Stimulated activated CD8-positive, alpha-beta memory T cell treated with anti-CD3 and anti-CD28 coated beads, Interleukin-15, amount 100 ng/mL, for 1 hour (primary cell): ENCODE measurements around the gene HOMER3.

Experiments used
- DNase-seq: peaks from one replicate; pipeline ENCODE4 v3.0.0-alpha.2; 2020; ENCODE audit warnings: low read depth

HOMER3 gene

DNA sequence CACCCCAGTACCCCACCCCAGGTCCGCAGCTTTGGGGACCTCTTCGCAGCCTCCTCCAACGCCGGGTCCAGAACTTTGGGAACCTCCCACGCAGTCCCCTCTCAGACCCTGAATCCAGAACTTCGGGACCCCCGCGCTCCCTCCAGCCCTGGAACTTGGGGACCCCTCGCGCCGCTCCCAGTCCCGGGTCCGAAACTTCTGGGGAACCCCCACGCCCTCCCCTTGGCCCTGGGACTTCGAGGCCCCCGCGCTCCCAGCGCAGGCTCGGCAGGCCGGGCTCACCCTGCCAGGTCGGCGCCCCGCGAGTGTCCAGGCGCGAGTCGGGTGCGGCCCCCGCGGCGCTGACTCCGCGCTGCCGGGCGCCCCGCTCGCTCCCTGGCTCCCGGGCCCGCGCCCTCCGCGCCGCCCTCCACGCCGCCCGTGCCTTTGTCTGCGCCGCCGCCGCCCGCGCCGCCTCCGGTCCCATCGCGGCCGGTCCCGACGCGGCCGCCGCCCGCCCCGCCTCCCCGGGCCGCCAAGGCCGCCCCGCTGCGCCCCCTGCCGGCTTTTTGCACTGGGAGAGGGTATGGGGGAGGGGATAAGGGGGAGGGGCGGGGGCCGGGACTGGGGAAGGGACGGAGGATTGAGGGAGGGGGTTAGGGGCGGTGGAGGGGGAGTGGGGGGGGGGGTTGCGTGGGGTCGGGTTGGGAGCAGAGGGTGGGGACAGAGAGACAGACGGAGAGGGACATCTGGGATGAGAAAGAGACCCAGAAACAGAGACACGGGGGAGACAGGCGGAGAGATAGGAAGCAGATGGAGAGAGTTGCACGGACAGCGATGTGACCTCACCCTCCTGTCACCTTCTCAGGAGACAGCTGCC, at the start of gene HOMER3:
Gene HOMER3, minus strand, starts transcription at position 449 of the 859 bp plus-strand sequence. CDS start 2,235 bp downstream, outside the sequence.
- DNase-seq: peak; percentile 64

DNA sequence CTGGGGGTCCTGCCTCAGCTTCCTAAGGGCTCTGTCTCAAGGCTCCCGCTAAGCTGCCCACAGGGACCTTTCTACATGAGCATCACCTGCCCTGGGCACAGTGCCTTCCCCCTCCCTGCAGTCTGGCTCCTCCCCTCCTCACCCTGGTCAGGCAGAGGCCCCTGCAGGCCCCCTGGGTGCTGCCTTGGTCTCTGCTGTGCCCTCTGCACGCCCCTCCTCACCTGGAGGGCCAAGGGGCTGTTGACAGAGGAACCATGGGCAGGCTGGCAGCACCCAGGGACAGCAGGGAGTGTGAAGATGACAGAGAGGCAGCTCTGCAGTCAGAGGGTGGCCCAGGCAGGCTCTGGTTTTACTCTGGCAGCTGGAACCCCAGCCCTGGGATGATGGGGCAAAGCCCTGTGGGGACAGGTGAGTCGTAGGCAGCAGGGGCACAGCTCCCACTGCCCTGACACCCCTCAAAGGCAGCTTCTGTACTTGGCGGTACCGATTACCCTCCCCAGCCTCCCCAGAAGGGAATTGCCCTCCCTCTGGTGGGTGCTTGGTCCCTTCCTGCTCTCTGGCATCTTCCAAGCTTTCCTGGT, 49.2 kb upstream of the HOMER3 start:
- DNase-seq: no peak

DNA sequence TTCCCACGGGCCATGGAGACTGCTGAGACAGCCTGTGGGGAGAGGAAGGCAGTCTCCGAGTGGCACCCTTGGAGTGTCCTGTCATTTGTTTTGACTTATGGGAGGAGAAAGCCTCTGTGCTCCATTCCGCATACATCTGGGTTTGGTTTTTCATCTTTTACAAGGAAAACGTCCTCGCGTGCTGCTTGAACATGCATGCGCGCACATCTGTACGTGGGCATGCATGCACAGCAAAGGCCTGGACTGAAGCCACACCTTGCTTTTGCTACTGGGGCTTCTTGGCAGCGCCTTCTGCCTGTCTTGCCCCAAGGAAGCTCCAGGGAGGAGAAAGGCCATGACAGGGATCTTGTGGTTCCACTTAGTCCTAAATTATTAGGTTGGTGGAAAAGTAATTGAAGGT, 48.3 kb upstream of the HOMER3 start:
- no peak for DNase-seq

DNA sequence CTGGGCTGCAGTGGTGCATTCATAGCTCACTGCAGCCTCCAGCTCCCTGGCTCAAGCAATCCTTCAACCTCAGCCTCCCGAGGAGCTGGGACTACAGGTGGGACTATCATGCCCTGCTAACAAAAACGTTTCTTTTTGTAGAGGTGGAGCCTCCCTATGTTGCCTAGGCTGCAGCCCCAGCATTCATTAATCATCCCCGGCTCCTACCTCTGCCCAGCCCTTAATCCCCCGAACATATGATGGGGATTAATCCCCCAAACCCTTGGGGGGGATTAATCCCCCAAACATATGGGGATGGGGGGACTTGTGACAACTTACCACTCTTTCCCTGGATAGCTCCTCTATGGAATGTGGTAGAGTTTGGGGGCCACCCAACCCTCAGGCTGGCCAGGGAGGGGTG, 46.4 kb upstream of the HOMER3 start:
- DNase-seq: no peak

DNA sequence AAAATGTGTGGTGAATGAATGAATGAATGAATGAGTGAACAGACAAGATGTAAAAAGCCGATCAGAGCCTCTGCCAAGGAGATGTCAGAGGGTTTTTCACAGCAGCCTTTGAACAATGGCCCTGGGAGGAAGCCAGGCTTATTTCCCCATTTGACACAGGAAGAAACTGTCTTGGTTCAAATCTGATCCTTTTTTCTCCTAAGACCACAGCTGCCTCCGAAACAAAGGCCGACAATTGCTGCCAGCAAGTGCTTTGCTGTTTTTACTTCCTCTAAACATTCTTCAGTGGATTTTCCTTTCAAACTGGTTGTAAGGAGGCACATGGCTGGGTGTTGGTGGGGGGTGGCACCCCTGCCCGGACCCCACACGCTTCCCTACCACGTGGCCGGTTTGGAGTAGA, 44.2 kb upstream of the HOMER3 start:
- no peak for DNase-seq

DNA sequence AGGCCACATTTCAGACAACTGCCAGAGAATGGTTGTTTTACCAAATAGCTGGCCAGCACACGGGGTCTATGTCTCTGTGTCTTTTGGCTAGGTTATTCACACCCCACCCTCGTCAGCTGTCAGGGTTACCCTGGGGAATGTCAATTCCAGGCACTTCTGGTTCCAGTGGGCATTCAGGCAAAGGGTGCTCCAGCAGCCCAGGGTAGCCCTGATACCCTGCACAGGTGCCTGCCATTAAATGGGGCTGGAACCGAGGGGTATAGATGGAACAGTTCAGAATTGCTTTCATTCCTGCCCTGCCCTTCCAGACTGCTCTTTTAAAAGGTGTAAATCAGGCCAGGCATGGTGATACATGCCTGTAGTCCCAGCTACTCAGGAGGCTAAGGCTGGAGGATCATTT, 43.2 kb upstream of the HOMER3 start:
- DNase-seq: no peak

DNA sequence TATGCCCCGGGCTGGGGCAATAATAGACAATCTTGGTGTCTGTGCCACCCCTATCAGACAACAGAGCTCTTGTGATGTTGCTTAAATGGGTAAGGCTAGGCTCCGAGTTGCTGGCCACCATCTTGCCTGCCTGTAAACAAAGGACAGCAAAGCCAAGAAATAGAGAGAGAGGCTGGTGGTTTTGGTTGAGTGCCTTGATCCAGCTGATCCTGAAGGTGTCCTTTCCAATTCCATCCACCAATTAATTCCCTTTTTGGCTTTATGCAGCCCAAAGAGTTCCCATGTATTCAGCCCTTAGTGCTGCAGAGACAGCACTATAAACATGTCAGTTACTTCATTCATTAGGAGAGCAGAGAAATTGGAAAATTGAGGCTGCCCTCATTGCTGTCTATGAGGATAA, 41.7 kb upstream of the HOMER3 start:
- no peak for DNase-seq

DNA sequence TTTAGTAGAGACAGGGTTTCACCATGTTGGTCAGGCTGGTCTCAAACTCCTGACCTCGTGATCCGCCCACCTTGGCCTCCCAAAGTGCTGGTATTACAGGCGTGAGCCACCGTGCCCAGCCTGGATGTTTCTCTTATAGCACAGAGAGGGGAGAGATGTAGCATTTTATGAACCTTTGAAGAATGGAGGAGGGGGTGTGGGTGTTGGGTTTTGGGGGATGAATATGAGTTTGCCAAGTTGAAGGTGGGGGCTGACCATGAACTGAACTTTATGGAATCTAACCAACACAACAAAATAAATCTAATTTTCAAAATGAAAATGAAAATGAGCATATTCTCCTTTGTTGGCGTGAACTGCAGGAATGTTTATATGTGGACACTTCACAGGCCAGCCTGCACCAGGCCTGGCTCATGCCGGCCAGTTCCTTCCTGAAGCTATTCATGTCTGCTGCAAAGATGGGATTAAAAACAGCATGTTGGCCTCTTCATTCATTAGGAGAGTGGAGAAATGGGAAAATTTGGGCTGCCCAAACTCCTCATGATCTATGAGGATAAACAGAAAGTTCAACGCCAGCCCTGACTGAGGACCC, 39.5 kb upstream of the HOMER3 start:
- no peak for DNase-seq

DNA sequence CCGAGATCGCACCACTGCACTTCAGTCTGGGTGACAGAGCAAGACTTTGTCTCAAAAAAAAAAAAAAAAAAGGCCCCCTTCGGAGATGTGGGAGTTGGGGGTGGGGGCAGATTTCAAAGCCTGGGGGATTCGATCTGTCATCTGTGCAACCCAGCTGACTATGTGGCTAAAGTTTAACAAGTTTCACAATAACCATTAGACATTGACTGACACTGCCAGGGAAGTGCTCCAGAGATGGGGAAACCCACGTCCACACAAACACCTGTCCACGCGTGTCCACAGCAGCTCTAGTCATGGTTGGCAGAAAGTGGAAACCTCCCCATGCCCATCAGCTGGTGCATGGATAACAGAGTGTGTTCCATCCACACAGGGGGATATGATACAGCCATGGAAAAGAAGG, 37.6 kb upstream of the HOMER3 start:
- DNase-seq: no peak

DNA sequence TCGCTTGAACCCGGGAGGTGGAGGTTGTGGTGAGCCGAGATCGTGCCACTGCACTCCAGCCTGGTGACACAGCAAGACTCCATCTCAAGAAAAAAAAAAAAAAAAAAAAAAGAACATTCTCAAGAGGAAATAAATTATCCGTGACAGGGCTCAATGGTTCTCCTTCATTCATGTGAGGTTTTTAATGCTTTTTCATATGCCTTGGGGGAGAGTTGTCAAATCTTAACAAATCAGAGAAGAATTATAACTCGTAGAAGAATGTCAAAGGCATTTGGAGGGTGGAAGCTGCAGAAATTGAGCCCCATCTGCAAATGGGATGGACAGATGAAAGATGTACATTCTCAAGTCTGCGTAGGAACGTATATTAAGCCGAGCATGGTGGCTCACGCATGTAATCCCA, 34.9 kb upstream of the HOMER3 start:
- no peak for DNase-seq

DNA sequence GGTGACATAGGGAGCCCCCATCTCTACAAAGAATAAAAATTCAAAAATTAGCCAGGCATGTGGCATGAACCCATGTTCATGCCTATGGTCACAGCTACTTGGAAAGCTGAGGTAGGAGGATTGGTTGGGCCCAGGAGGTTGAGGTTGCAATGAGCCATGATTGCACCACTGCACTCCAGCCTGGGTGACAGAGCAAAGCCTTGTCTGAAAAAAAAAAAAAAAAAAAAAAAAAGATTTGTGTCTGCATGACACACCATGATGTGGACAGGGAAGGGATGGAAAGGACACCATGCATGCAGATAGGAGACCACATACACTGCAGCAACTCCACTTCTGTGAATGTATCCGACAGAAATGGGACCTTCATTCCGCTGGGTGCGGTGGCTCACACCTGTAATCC, 34.0 kb upstream of the HOMER3 start:
- no peak for DNase-seq

DNA sequence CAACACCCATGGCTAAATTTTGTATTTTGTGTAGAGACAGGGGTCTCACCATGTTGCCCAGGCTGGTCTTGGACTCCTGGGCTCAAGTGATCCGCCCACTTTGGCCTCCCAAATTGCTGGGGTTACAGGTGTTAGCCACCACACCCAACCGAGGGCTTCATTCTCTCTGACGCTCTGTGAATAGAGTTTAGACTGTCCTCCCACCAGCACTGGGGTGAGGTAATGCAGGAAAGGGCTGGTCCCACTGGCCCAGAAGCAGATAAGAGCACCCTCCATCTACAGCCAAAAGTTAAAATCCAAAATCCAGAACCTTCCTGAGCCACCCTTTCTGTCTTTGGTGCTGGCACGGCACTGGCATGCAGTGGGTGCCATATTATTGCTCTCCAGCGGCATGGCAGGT, 31.8 kb upstream of the HOMER3 start:
- DNase-seq: no peak

DNA sequence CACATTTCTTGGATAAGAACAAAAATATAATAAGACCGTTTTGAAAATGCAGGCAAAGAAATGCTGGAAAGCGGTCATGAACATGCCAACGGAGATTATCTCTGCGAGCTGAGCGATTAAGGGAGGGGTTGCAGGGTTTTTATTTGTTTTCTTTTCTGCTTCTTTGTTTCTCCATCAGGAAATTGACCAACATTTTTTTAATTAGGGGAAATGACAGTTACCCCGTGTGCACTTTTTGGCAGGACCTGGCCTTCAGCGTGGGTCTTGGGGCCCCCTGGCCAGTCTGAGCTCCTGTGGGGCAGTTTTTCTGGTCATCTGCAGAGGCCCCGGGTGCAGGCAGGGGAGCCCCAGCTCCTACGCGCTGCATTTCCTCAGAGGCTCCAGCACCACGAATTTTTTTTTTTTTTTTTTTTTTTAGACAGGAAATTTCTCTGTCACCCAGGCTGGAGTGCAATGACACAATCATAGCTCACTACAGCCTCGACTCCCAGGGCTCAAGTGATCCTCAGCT, 31.3 kb upstream of the HOMER3 start:
- no peak for DNase-seq

DNA sequence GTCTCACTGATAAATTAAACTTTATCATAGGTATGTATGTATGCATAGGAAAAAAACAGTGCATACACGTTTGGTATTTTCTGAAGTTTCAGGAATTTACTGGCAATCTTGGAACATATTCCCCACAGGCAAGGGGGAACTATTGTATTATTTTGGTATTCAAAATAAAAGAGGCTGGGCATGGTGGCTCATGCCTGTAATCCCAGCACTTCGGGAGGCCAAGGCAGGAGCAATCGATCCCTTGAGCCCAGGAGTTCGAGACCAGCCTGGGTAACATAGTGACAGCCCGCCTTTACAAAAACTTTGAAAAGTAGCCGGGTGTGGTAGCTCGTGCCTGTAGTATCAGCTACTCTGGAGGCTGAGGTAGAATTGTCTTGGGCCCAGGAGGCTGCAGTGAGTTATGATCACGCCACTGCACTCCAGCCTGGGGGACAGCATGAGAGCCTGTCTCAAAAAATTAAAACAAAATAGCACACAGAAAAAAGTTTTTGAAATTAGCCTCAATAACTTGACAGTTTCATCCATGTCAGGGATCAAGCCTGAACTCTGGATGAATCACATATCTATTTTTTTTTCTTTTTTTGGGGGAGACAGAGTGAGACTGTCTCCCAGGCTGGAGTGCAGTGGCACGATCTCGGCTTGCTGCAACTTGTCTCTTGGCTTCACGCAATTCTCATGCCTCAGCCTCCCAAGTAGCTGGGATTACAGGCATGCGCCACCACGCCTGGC, 29.1 kb upstream of the HOMER3 start:
- no peak for DNase-seq

DNA sequence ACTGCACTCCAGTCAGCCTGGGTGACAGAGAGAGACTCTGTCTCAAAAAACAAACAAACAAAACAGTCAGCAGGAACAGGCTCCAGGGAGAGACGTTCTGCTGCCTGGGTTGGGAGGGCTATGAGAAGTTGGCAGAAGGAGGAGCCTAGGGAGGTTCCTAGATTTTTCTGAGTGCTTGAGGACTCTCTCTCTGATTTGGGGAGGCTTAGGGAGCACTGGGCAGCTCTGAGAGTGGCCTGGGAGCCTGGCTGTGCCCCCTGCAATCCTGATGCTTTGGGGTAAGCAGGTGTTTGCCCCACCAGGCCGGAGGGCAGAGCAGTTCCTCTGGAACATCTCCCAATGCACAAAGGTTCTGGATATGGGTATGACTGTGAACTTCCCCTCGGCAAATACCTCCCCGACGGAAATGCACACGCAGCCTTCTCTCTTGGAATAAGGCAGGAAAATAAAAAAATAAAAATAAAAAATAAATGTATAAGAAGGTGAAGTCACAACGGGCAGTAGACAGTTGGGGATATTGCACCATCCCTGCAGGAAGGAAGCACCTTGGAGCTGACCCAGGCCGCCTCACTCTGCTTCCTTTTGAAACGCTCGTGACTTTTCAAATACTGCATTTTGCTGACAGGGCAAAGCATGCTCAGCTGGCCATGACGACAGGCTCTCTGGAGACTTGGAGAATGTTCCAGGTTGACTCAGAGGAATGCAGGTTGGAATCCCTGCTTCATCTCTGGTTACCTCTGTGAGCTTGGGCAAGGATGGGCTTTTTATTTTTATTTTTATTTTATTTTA, 26.5 kb upstream of the HOMER3 start:
- no peak for DNase-seq

DNA sequence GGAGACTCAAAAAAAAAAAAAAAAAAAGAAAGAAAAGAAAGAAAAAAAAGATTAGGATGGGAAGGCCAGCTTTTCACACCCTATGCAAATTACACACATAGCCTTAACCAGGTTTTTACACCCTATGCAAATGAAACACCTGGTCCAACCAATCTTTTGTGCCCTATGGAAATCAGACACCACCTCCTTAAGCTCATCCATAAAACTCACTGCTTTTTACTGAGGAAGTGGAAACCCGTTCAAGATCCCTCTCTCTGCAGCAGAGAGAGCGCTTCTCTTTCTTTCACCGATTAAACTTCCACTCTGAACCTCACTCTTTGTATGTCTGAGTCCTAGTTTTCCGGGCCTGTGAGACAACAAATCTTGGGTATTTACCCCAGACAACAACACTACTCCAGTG, 25.3 kb upstream of the HOMER3 start:
- DNase-seq: no peak

DNA sequence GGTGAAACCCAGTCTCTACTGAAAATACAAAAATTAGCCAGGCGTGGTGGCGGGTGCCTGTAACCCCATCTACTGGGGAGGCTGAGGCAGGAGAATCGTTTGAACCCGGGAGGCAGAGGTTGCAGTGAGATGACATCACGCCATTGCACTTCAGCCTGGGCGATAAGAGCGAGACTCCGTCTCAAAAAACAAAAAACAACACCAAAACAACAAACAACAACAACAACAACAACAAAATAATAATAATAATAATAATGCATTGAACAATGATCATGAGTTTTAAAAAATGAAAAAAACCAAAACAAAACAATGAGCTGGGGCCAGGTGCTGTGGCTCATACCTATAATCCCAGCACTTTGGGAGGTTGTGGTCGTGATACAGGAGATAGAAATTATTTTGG, 23.1 kb upstream of the HOMER3 start:
- no peak for DNase-seq

DNA sequence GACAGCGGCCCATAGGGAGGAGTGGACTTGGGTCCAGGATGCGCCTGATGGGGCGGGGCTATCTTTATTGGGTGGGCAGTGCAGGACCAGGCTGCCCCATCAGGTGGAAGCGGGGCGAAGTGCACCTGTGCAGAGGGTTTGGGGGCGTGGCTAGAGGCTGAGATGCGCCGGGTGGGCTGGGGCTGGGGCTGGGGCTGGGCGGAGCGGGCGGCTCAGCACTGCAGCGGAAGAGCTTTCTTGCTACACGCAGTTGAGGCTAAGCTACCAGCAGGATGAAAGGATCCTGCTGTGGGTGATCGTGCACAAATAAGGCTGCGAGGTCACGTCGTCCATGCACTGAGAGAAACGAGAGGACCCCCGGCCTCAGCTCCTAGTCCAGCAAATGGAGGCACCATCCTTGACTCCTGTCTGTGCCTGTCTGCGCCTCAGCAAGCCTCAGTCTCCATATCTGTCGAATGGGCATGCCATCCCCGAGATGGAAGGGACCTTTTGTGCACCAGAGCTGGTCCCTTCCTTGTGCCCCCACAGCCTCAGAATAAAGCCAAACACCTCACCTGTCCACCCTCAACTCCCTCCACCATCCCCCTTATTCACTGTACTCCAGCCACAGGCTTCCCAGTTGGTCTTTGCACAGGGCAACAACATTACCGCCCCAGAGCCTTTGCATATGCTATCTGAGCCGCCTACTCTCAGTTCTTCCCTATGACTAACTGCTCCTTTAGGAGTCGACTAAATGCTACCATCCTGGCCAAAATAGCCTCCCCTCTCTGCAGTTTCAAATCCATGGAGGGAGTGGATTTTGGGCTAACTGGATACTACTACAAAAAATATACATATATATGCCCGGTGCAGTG, 21.0 kb upstream of the HOMER3 start:
- no peak for DNase-seq

DNA sequence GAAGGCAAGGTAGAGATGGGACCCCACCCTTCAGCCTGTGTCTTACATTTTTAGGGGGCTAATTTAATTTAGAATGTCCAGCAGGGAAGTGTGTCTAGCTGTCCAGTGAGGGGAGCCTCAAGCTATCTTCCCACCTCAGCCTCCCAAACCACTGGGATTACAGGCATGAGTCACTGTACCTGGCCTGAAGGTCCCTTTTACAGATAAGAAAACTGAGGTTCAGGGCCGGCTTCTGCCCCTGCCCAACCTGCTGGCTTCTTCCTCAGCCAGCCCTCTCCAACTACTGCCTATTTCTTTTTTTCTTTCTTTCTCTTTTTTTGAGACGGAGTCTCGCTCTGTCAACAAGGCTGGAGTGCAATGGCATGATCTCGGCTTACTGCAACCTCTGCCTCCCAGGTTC, 19.4 kb upstream of the HOMER3 start:
- no peak for DNase-seq

DNA sequence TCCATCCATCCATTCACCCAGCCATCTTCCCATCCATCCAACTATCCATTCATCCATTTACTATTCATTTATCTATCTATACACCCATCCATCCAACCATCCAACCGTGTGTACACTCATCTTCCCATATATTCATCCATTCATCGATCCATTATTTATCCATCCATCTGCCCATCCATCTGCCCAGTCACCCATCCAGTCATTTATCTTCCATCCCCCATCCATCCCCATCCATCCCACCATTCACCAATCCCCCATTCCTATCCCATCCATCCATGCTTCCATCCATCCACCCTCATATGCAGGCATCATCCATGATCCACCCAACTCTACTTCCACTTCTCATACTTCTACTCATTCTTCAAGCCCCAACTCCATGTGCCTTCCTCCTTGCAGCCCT, 14.0 kb upstream of the HOMER3 start:
- DNase-seq: no peak

DNA sequence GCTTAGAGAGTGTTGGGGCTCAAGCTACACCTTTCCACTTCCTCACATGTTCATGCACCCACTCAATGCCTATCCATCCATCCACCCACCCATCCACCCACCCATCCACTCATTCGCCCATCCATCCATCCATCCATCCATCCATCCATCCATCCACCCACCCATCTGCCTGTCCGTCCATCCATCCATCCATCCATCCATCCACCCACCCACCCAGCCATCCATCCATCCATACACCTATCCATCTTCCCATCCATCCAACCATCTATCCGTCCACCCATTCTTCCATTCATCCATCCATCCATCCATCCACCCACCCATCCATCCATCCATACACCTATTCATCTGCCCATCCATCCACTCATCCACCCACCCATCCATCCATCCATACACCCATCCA, 13.1 kb upstream of the HOMER3 start:
- DNase-seq: no peak
